HL-60 (cell line): ENCODE results near the gene FAM89B.

ENCODE experiments used
- GABPA ChIP-seq: IDR thresholded peaks from 2 replicates; pipeline ENCODE4 v1.6.1; 2012; ENCODE audit warnings: low read depth
- POLR2AphosphoS5 ChIP-seq: IDR thresholded peaks from 2 replicates; pipeline ENCODE4 v1.6.1; 2012; ENCODE audit warnings: low read depth
- TF ChIP-seq, protein P1 (sequence below): IDR thresholded peaks from one replicate; pipeline ENCODE4 v1.5.1; 2011; ENCODE audit warnings: low read length, control low read depth, inconsistent platforms; ENCODE audit not compliant: insufficient read depth

GRCh38 chr11:65617990-65618751 is 45.8 kb downstream of the FAM89B start:
- TF ChIP-seq GABPA (no peak), POLR2AphosphoS5 (no peak)
- TF ChIP-seq, protein P1, sequence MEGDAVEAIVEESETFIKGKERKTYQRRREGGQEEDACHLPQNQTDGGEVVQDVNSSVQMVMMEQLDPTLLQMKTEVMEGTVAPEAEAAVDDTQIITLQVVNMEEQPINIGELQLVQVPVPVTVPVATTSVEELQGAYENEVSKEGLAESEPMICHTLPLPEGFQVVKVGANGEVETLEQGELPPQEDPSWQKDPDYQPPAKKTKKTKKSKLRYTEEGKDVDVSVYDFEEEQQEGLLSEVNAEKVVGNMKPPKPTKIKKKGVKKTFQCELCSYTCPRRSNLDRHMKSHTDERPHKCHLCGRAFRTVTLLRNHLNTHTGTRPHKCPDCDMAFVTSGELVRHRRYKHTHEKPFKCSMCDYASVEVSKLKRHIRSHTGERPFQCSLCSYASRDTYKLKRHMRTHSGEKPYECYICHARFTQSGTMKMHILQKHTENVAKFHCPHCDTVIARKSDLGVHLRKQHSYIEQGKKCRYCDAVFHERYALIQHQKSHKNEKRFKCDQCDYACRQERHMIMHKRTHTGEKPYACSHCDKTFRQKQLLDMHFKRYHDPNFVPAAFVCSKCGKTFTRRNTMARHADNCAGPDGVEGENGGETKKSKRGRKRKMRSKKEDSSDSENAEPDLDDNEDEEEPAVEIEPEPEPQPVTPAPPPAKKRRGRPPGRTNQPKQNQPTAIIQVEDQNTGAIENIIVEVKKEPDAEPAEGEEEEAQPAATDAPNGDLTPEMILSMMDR: no peak
